H54 (cell line): ENCODE data around the gene LYZL6.

Experiments
- DNase-seq: peaks from one replicate; pipeline ENCODE4 v3.0.0; 2011; ENCODE audit warnings: low spot score, mixed read lengths; ENCODE audit not compliant: insufficient read length
- FAIRE-seq: peaks from 3 replicates; lab custom pipeline; 2011; peaks lifted over from hg19 to GRCh38; lab: Jason Lieb, UNC
- POLR2A ChIP-seq: IDR thresholded peaks from 2 replicates; pipeline ENCODE4 v1.6.1; 2011; ENCODE audit warnings: low read depth, mild to moderate bottlenecking, low read length

LYZL6 gene

DNA sequence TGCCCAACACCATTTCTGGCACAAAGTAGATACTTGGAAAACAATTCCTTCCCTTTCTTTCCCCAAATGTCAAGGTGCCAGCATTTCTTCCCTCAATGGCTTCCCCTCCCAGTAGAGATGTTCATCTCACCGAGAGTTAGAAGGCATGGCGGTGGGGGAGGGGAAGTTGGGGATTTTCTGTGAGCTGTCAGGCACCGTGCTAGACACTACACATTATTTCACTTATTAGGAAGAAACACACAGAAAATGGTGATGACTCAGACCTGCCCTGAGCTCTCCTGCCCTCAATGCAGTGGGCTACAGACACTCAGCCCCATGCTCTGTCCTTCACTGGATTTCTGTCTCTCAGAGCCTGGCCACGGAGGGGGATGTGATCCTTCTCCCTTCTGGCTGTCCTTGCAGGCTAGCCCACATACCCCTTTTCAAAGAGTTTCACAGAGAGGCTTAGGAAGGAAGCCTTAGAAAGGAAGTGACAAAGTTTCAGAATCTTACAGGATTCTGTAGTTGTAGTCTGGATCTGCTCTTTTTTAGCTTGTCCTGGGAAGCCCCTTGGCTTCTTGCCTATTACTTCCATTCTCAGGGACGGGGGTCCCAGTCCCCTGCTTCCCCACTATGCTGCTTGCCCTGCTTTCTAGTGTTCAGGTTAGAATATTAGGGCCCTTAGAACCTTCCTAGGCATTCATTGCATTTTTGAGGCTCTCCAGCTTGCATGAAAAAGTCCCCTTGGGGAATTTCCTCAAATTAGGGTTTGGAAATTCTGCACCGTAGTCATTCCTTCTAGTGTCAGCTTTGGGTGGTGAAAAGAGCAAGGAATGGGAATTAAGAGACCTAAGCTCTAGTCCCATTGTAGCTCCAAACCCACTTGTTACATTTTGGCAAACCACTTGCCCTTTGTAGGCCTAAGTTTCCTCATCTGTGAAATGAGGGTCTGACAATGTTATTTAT lies 51.1 kb downstream of the LYZL6 start:
- no peak for FAIRE-seq
- no peak for DNase-seq
- TF ChIP-seq POLR2A: no peak

DNA sequence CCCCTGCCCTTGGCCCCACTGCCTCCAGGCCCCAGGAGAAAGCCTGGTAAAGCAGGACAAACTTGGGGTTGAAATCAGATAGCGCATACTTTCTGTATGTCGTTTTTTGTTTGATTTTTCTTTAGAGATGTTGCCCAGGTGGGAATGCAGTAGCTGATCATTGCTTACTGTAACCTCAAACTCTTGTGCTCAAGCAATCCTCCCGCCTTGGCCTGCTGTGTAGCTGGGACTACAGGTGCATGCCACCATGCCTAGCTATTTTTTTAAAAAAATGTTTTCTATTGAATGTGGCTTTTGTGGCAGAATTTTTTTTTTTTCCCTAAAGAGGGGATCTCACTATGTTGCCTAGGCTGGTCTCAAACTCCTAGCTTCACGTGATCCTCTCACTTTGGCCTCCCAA lies 52.2 kb downstream of the LYZL6 start:
- TF ChIP-seq POLR2A: no peak
- DNase-seq: no peak
- no peak for FAIRE-seq

DNA sequence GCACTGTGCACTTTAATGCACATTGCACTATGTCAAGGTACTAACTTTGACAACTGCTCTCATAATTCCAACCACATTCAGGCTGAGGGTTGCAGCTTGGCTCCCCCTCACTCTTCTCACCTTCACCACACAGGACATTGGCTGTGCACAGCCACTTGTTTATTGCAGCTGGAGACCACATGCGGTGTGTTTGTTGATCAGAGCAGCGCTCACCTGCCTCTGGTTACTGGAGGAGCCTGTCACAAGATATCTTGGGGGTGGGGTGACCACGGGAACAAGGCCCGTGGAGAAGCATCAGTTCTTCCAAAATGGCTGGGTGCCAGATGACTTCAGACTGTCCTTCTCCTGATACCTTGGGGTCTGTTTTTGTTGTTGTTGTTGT lies 52.7 kb downstream of the LYZL6 start:
- no peak for FAIRE-seq
- no peak for TF ChIP-seq POLR2A
- no peak for DNase-seq

DNA sequence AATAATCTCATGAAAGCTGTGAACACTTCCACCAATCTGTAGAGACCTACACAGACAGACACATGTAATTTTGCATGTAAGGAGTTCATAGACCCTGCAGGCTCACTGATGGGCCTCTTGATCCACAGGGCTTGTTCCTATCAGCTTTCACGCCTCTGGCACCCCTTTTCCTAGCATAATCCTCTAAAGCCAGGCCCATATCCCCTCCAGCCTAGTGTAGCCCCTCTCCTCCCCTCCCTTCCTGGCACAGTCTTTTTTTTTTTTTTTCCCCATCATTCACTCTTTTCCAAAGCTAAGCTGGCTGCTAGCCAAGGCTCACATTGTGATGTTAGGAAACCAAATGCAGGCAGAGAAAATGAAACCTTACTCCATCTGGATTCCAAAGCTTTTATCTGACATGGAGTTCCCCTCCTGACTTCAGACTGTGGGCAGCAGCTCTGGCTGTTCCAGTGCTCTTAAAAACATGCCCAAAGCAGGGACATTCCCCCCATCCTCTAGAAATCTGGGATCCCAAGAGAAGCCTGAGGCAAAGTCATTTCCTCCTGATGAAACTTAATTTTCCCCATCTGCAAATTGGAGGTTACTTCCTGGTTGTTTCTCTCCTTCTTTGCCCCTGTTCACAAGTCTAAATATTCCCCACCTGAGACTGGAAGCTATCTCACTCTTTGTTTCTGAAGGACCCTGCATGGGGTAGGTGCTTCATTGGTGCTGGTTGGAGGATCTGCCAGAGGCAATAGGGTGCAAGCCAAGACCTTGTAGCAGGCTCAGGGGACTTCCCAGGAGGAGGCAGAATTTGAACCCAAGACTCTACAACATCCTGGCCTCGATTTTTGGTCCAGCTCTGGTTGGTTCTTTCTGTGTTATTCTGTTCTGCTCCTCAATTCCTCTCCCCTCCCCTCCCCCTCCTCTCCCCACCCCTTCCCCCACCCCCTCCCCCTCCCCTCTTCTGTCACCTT lies 53.4 kb downstream of the LYZL6 start:
- FAIRE-seq (no peak), DNase-seq (no peak)
- TF ChIP-seq POLR2A: no peak

DNA sequence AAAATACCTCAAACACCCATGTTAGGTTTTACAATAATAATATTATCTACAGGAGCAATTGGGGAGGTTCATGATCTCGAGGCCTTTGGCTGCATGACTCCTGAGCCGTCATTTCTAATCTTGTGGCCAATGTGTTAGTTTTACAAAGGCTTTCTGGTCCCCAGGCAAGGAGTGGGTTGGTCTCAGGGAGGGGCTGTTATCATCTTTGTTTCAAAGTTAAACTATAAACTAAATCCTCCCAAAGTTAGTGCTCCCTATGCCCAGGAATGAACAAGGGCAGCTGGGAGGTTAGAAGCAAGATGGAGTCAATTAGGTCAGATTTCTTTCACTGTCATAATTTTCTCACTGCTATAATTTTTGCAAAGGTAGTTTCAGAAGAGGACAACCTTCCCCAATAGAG lies 54.3 kb downstream of the LYZL6 start:
- DNase-seq (no peak), FAIRE-seq (no peak)
- TF ChIP-seq POLR2A: no peak
